ENCODE data around the gene WASF2. TPM values are rescaled to one million over a fixed set of nuclear protein-coding genes. Genes with fewer than 3 reads are reported as not detected.

WASF2 gene
- total and polyA plus RNA-seq, 2 of the 8 experiments (the other 6 are each of a cell fraction or from before 2014, with no cell fraction given), result 32.1 to 86.6 TPM

GRCh38 chr1:27528818-27529703, 39.1 kb upstream of the WASF2 start:
- Histone ChIP-seq H4K20me1 (replicated peaks in 1 of 2; ENCODE audit: control insufficient read depth in 1 of 2, insufficient read depth in 2 of 2, low read length in 2 of 2) (peaks cover 1 to 4% of the 10 kb centered on the region in 2 experiments), H4K5ac (ENCODE audit: insufficient read length, low read depth, low read length) (peak overlapping the region; percentile 20), H3K79me2 (ENCODE audit: control insufficient read depth in 1 of 2, insufficient read depth in 2 of 2, low read length in 2 of 2) (no peaks in the 10 kb centered on the region), H3K4ac (replicated peaks; ENCODE audit: insufficient read length, low read depth, low read length) (peak overlapping the region; percentile 97), H3K18ac (ENCODE audit: extremely low read depth, low read length) (peak overlapping the region; percentile 85), H2BK20ac (ENCODE audit: low read length) (peak overlapping the region; percentile 49; the same call in 1 of the 2 replicates), H4K91ac (replicated peaks; ENCODE audit: insufficient read length, low read length) (peak overlapping the region; percentile 88), H3K36me3 (ENCODE audit: control insufficient read depth in 2 of 4, insufficient read depth in 4 of 4, low read length in 3 of 4) (no peaks in the 10 kb centered on the region), H2AK5ac (ENCODE audit: low read depth, low read length) (peak overlapping the region; percentile 34; the same call in 1 of the 2 replicates), H2BK15ac (ENCODE audit: low read length) (peak overlapping the region; percentile 97), H2BK12ac (ENCODE audit: low read depth, low read length) (peak overlapping the region; percentile 98; the same call in 1 of the 2 replicates), H2BK5ac (ENCODE audit: low read depth, low read length) (peak overlapping the region; percentile 58; the same call in 1 of the 2 replicates), H2BK120ac (replicated peaks; ENCODE audit: low read depth, low read length) (peak overlapping the region; percentile 30), H3K56ac (replicated peaks; ENCODE audit: insufficient read length, low read depth, low read length) (peak overlapping the region; percentile 26), H3K23ac (ENCODE audit: insufficient read length) (no peak overlapping the region), H3K14ac (ENCODE audit: insufficient read length) (no peak overlapping the region), H4K8ac (ENCODE audit: extremely low read depth, insufficient read depth, low read length) (0 out of 2 replicates have a peak overlapping the region, but pooled peaks have one; percentile 72), H3K79me1 (ENCODE audit: low read depth, low read length) (no peaks in the 10 kb centered on the region), H3K4me1 (replicated peaks in 1 of 4; ENCODE audit: control insufficient read depth in 3 of 4, insufficient read depth in 4 of 4, low read length in 3 of 4) (peaks cover 9 to 37% (median 29%) of the 10 kb centered on the region in 4 experiments), H3K9me3 (ENCODE audit: insufficient read depth in 2 of 2, low read depth in 1 of 2, low read length in 1 of 2) (no peaks in the 10 kb centered on the region), H3K27ac (ENCODE audit: low read depth, low read length) (no peak overlapping the region), H3K9ac (replicated peaks in 1 of 4; ENCODE audit: extremely low read depth in 1 of 4, low read depth in 3 of 4, low read length in 3 of 4) (no peak overlapping the region), H3K23me2 (ENCODE audit: low read depth, low read length) (peaks cover 23% of the 10 kb centered on the region), H3K27me3 (replicated peaks in 1 of 4; ENCODE audit: control insufficient read depth in 3 of 4, extremely low read depth in 1 of 4, insufficient read depth in 3 of 4, low read length in 3 of 4) (no peaks in the 10 kb centered on the region), H3K4me2 (ENCODE audit: insufficient read depth in 1 of 2, low read depth in 2 of 2, low read length in 2 of 2) (peak overlapping the region; percentile 73 to 95), H2AFZ (ENCODE audit: low read length) (no peak overlapping the region), H3K4me3 (ENCODE audit: extremely low read depth in 1 of 4, insufficient read depth in 2 of 4, low read depth in 3 of 4, low read length in 4 of 4) (peak overlapping the region; percentile 2 to 64 (median 44); a peak in 6 of 8 replicates)
- ChIA-PET CTCF (ENCODE audit: partially characterized antibody) (interaction anchor here (1.2 to 2.2 kb wide), 7 partner anchors 12 to 100 kb away, joined by 3 to 15 read pairs (median 4); no protein-coding TSS in a partner anchor), POLR2A (ENCODE audit: partially characterized antibody) (interaction anchor here (1.1 to 1.6 kb wide), 3 partner anchors 18 to 75 kb away, joined by 3 to 4 read pairs (median 3); partner anchors contain the start of gene AHDC1)
- WGBS, 2 experiments (ENCODE audit: extremely low coverage in 1 of 2, insufficient coverage in 1 of 2, insufficient read length in 1 of 2, insufficient replicate concordance in 2 of 2, low coverage in 1 of 2, low lambda C conversion rate in 2 of 2, missing lambda C conversion rate in 1 of 2), result 46% methylated on average over 17 of the region's 17 CpGs; no CpG with 5 or more reads in 1 of the 2 experiments
- FAIRE-seq (no peak), DNase-seq (ENCODE audit: low read depth in 1 of 2, low spot score in 2 of 2) (no peak)
- TF ChIP-seq CTCF (IDR thresholded peaks at IDR 0.05; ENCODE audit: control extremely low read depth in 1 of 3, insufficient read depth in 1 of 3, low read depth in 1 of 3, low read length in 3 of 3) (no peak), CTBP2 (IDR thresholded peaks at IDR 0.05; ENCODE audit: borderline replicate concordance, insufficient read depth, insufficient read length, low read length) (peak; percentile 36), USF2 (IDR thresholded peaks at IDR 0.05; ENCODE audit: low read length) (peak; percentile 88)

Measured in H1 (cell line).